Esophagus squamous epithelium (tissue), 4 donors: ENCODE data around the gene STK16.

Source experiments
- CTCF ChIP-seq, 6 experiments: fragments of 450-650 bp in 4 of 6; fragments of 200-600 bp in 2 of 6; sonication (generic) in 2 of 6; IDR thresholded peaks; one replicate each; pipeline ENCODE4 v1.5.1; 2016 to 2019; ENCODE audit warnings: antibody characterized with exemption in 6 of 6, mild to moderate bottlenecking in 4 of 6, moderate library complexity in 4 of 6
- POLR2A ChIP-seq, 4 donors: fragments of 450-650 bp; IDR thresholded peaks; one replicate each; pipeline ENCODE4 v1.6.1; 2017; ENCODE audit warnings: antibody characterized with exemption in 4 of 4, mild to moderate bottlenecking in 4 of 4, moderate library complexity in 3 of 4

GRCh38 chr2:219228041-219228910, 17.0 kb upstream of the STK16 start:
- no peak for TF ChIP-seq CTCF (IDR thresholded peaks at IDR 0.05)
- TF ChIP-seq POLR2A (IDR thresholded peaks at IDR 0.05), result no peak
